ENCODE measurements around the gene STK11IP. TPM values are rescaled to one million over a fixed set of nuclear protein-coding genes. Genes with fewer than 3 reads are reported as not detected.

Gene STK11IP
- total and polyA plus RNA-seq, 2 donors (not counting 1 experiment from before 2014, with no cell fraction given): 46.8 to 55.6 TPM

DNA sequence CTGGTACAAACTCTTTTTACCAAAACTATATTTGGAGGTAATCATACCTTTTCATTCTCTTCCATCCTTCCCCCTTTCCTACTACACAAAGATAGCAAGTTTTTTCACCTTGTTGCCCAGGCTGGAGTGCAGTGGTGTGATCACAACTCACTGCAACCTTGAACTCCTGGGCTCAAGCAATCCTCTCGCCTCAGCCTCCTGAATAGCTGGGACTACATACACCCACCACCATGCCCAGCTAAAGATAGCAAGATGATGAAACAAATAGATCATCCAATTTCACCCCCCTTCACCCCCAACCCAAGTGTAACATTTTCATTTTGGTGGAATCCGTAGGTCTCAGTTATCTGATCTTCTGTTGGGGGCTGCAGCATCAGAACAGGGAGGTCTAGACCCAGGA is 4.5 kb upstream of the STK11IP start:
- H3K36me3 ChIP-seq (replicated peaks in 1 of 2; ENCODE audit: control extremely low read depth in 1 of 2, control insufficient read depth in 1 of 2, extremely low read depth in 1 of 2, insufficient read depth in 2 of 2, low read length in 1 of 2): no peaks in the 10 kb centered on the region
- peaks cover 0 to 13% (median 2%) of the 10 kb centered on the region in 4 experiments for H3K27me3 ChIP-seq (replicated peaks in 1 of 4; ENCODE audit: control extremely low read depth in 1 of 4, control insufficient read depth in 3 of 4, insufficient read depth in 4 of 4, low read length in 3 of 4)
- Mint-ChIP-seq H3K9me3 (ENCODE audit: insufficient read depth) (no peaks in the 10 kb centered on the region), H3K4me3 (no peak overlapping the region), H3K27me3 (peaks cover 28% of the 10 kb centered on the region), H3K27ac (no peak overlapping the region), H3K4me1 (peaks cover 13% of the 10 kb centered on the region)
- H3K4me3 ChIP-seq (ENCODE audit: control extremely low read depth in 1 of 5, extremely low read depth in 1 of 5, insufficient read depth in 1 of 5, low read depth in 2 of 5, low read length in 4 of 5): no peak overlapping the region
- H3K4me2 ChIP-seq (replicated peaks; ENCODE audit: low read depth, low read length, poor library complexity, severe bottlenecking): no peak overlapping the region
- no peak overlapping the region for H3K27ac ChIP-seq (ENCODE audit: low read length in 2 of 2)
- no peaks in the 10 kb centered on the region for H3K9me3 ChIP-seq (ENCODE audit: control extremely low read depth in 1 of 3, control insufficient read depth in 2 of 3, insufficient read depth in 1 of 3, low read length in 2 of 3)
- H4K20me1 ChIP-seq (ENCODE audit: control insufficient read depth, insufficient read depth, low read length, poor library complexity, severe bottlenecking): no peaks in the 10 kb centered on the region
- H2AFZ ChIP-seq (ENCODE audit: insufficient read depth, low read depth, low read length, poor library complexity, severe bottlenecking): no peak overlapping the region
- TF ChIP-seq, protein P1, sequence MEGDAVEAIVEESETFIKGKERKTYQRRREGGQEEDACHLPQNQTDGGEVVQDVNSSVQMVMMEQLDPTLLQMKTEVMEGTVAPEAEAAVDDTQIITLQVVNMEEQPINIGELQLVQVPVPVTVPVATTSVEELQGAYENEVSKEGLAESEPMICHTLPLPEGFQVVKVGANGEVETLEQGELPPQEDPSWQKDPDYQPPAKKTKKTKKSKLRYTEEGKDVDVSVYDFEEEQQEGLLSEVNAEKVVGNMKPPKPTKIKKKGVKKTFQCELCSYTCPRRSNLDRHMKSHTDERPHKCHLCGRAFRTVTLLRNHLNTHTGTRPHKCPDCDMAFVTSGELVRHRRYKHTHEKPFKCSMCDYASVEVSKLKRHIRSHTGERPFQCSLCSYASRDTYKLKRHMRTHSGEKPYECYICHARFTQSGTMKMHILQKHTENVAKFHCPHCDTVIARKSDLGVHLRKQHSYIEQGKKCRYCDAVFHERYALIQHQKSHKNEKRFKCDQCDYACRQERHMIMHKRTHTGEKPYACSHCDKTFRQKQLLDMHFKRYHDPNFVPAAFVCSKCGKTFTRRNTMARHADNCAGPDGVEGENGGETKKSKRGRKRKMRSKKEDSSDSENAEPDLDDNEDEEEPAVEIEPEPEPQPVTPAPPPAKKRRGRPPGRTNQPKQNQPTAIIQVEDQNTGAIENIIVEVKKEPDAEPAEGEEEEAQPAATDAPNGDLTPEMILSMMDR (IDR thresholded peaks at IDR 0.05): no peak
- no peak for TF ChIP-seq EZH2 (IDR thresholded peaks at IDR 0.05; ENCODE audit: borderline replicate concordance, insufficient read depth, low read depth, low read length, poor library complexity, severe bottlenecking)
- intact Hi-C loops (cut with micrococcal nuclease): loop anchor here (10.0 kb wide), 1 partner anchor 318 kb away; the partner anchor contains the start of gene DNAJB2
- no peak overlapping the region for H3K9ac ChIP-seq (ENCODE audit: low read length)
- 93% methylated on average over 2 of the region's 2 CpGs for WGBS (ENCODE audit: insufficient coverage)
- ChIA-PET CTCF (no interaction called here), POLR2A (no interaction called here)
- ATAC-seq (ENCODE audit: low read depth): no peak
- peaks cover 6 to 8% of the 10 kb centered on the region in 2 donors for H3K4me1 ChIP-seq (ENCODE audit: control insufficient read depth in 2 of 2, insufficient read depth in 2 of 2, low read length in 2 of 2)
- DNase-seq: no peak
- H3K79me2 ChIP-seq (ENCODE audit: control insufficient read depth, insufficient read depth, low read length): peaks cover under 1% of the 10 kb centered on the region

DNA sequence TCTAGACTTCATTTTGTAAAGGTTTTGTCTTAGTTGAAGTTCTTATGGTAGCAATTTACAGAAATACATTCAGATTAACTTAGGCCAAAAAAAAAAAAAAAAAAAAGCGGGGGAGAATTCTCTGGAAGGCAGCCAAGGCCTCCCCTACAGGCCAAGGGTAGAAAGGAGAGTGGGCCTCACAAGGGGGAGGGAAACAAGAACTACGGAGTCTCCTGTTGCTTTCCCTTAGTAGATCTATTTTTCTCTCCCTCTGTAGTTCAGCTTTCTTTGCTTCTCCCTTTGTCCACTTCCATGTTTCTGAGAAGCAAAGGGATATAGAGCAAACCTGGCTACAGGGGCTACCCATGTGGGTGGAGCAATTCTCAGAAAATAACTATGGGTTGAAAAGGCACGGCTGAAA is 2.4 kb upstream of the STK11IP start:
- TF ChIP-seq, protein P1 (IDR thresholded peaks at IDR 0.05): no peak
- no peak for TF ChIP-seq EZH2 (IDR thresholded peaks at IDR 0.05; ENCODE audit: borderline replicate concordance, insufficient read depth, low read depth, low read length, poor library complexity, severe bottlenecking)
- DNase-seq (no peak), ATAC-seq (ENCODE audit: low read depth) (no peak)
- peaks cover 10 to 12% of the 10 kb centered on the region in 2 donors for H3K4me1 ChIP-seq (ENCODE audit: control insufficient read depth in 2 of 2, insufficient read depth in 2 of 2, low read length in 2 of 2)
- Mint-ChIP-seq H3K9me3 (ENCODE audit: insufficient read depth) (no peaks in the 10 kb centered on the region), H3K27ac (no peak overlapping the region), H3K4me1 (peaks cover 23% of the 10 kb centered on the region), H3K27me3 (peaks cover 23% of the 10 kb centered on the region), H3K4me3 (no peak overlapping the region)
- H3K9me3 ChIP-seq (ENCODE audit: control extremely low read depth in 1 of 3, control insufficient read depth in 2 of 3, insufficient read depth in 1 of 3, low read length in 2 of 3): no peaks in the 10 kb centered on the region
- H3K27me3 ChIP-seq (replicated peaks in 1 of 4; ENCODE audit: control extremely low read depth in 1 of 4, control insufficient read depth in 3 of 4, insufficient read depth in 4 of 4, low read length in 3 of 4): peaks cover 0 to 13% (median 2%) of the 10 kb centered on the region in 4 experiments
- CTCF ChIA-PET: no interaction called here
- H3K27ac ChIP-seq (ENCODE audit: low read length in 2 of 2): no peak overlapping the region
- intact Hi-C loops (cut with micrococcal nuclease): loop anchor here (5.0 to 10.0 kb wide), 5 partner anchors 320 to 1323 kb away; partner anchors contain the start of genes AAMP, ANKZF1, ATG9A and DNAJB2
- H3K79me2 ChIP-seq (ENCODE audit: control insufficient read depth, insufficient read depth, low read length): peaks cover 12% of the 10 kb centered on the region
- WGBS (ENCODE audit: insufficient coverage): 45% methylated on average over 1 of the region's 3 CpGs
- H3K36me3 ChIP-seq (replicated peaks in 1 of 2; ENCODE audit: control extremely low read depth in 1 of 2, control insufficient read depth in 1 of 2, extremely low read depth in 1 of 2, insufficient read depth in 2 of 2, low read length in 1 of 2): no peaks in the 10 kb centered on the region
- POLR2A ChIA-PET: no interaction called here
- H3K4me3 ChIP-seq (ENCODE audit: control extremely low read depth in 1 of 5, extremely low read depth in 1 of 5, insufficient read depth in 1 of 5, low read depth in 2 of 5, low read length in 4 of 5): no peak overlapping the region
- H4K20me1 ChIP-seq (ENCODE audit: control insufficient read depth, insufficient read depth, low read length, poor library complexity, severe bottlenecking): no peaks in the 10 kb centered on the region
- H3K4me2 ChIP-seq (replicated peaks; ENCODE audit: low read depth, low read length, poor library complexity, severe bottlenecking): no peak overlapping the region
- no peak overlapping the region for H2AFZ ChIP-seq (ENCODE audit: insufficient read depth, low read depth, low read length, poor library complexity, severe bottlenecking)
- H3K9ac ChIP-seq (ENCODE audit: low read length): no peak overlapping the region
